Measurements from ENCODE around the gene MCEMP1. TPM values are rescaled to one million over a fixed set of nuclear protein-coding genes. Genes with fewer than 3 reads are reported as not detected.

Gene MCEMP1
- total RNA-seq, 2 donors from 2014 or later = not detected

GRCh38 chr19:7682175-7682855 is 5.4 kb downstream of the MCEMP1 start:
- ATAC-seq = no peak
- Mint-ChIP-seq H3K36me3 (no peaks in the 10 kb centered on the region), H3K9me3 (no peaks in the 10 kb centered on the region), H3K4me3 (peak overlapping the region; percentile 87), H3K27ac (peak overlapping the region in 1 of 2 donors; percentile 79), H3K4me1 (ENCODE audit: low read depth in 2 of 2) (peaks cover 12 to 34% of the 10 kb centered on the region in 2 donors), H3K27me3 (peaks cover 9 to 12% of the 10 kb centered on the region in 2 donors)
- no peak for DNase-seq (ENCODE audit: low spot score)

- Mint-ChIP-seq H3K4me1 (ENCODE audit: low read depth in 2 of 2) (peaks cover 6 to 13% of the 10 kb centered on the region in 2 donors), H3K9me3 (no peaks in the 10 kb centered on the region), H3K36me3 (no peaks in the 10 kb centered on the region), H3K27me3 (no peaks in the 10 kb centered on the region), H3K27ac (no peak overlapping the region), H3K4me3 (no peak overlapping the region)
- DNase-seq (ENCODE audit: low spot score) = no peak
- ATAC-seq = no peak
These were observed 8.9 kb downstream of the MCEMP1 start for GRCh38 chr19:7685546-7686445.

- ATAC-seq (no peak), DNase-seq (ENCODE audit: low spot score) (no peak)
- Mint-ChIP-seq H3K27ac (no peak overlapping the region), H3K27me3 (no peaks in the 10 kb centered on the region), H3K4me3 (no peak overlapping the region), H3K9me3 (no peaks in the 10 kb centered on the region), H3K4me1 (ENCODE audit: low read depth in 2 of 2) (peaks cover 0 to 7% of the 10 kb centered on the region in 2 donors), H3K36me3 (no peaks in the 10 kb centered on the region)
These were observed 10.3 kb downstream of the MCEMP1 start for GRCh38 chr19:7687177-7687576.

- H3K27ac Mint-ChIP-seq = no peak overlapping the region
- DNase-seq (ENCODE audit: low spot score) (no peak), ATAC-seq (no peak)
- H3K9me3 Mint-ChIP-seq = no peaks in the 10 kb centered on the region
- no peaks in the 10 kb centered on the region for H3K27me3 Mint-ChIP-seq
- no peaks in the 10 kb centered on the region for H3K36me3 Mint-ChIP-seq
- H3K4me3 Mint-ChIP-seq = no peak overlapping the region
- H3K4me1 Mint-ChIP-seq (ENCODE audit: low read depth in 2 of 2) = peaks cover 0 to 4% of the 10 kb centered on the region in 2 donors
These were observed 12.3 kb downstream of the MCEMP1 start for GRCh38 chr19:7689165-7689564.

GRCh38 chr19:7690779-7691258 is 13.9 kb downstream of the MCEMP1 start:
- no peak for DNase-seq (ENCODE audit: low spot score)
- Mint-ChIP-seq H3K4me3 (no peak overlapping the region), H3K27me3 (no peaks in the 10 kb centered on the region), H3K27ac (no peak overlapping the region), H3K4me1 (ENCODE audit: low read depth in 2 of 2) (no peaks in the 10 kb centered on the region), H3K36me3 (no peaks in the 10 kb centered on the region), H3K9me3 (no peaks in the 10 kb centered on the region)
- peak; percentile 53 to 65 for ATAC-seq

GRCh38 chr19:7691497-7691896 is 14.6 kb downstream of the MCEMP1 start:
- no peaks in the 10 kb centered on the region for H3K9me3 Mint-ChIP-seq
- ATAC-seq = peak; percentile 56 to 74
- no peak for DNase-seq (ENCODE audit: low spot score)
- H3K27me3 Mint-ChIP-seq = peaks cover 0 to 1% of the 10 kb centered on the region in 2 donors
- no peaks in the 10 kb centered on the region for H3K36me3 Mint-ChIP-seq
- no peak overlapping the region for H3K4me3 Mint-ChIP-seq
- H3K4me1 Mint-ChIP-seq (ENCODE audit: low read depth in 2 of 2) = peaks cover 0 to under 1% of the 10 kb centered on the region in 2 donors
- H3K27ac Mint-ChIP-seq = no peak overlapping the region

- DNase-seq (ENCODE audit: low spot score) = peak; percentile 73
- peak; percentile 75 to 86 for ATAC-seq
- Mint-ChIP-seq H3K4me1 (ENCODE audit: low read depth in 2 of 2) (peaks cover 0 to 2% of the 10 kb centered on the region in 2 donors), H3K4me3 (no peak overlapping the region), H3K27ac (no peak overlapping the region), H3K27me3 (peaks cover 0 to 3% of the 10 kb centered on the region in 2 donors), H3K9me3 (no peaks in the 10 kb centered on the region), H3K36me3 (no peaks in the 10 kb centered on the region)
These were observed 15.7 kb downstream of the MCEMP1 start for GRCh38 chr19:7692417-7693088.

GRCh38 chr19:7694499-7694898 is 17.6 kb downstream of the MCEMP1 start:
- Mint-ChIP-seq H3K4me3 (no peak overlapping the region), H3K36me3 (no peaks in the 10 kb centered on the region), H3K27me3 (peaks cover 7 to 12% of the 10 kb centered on the region in 2 donors), H3K9me3 (no peaks in the 10 kb centered on the region), H3K27ac (no peak overlapping the region), H3K4me1 (ENCODE audit: low read depth in 2 of 2) (peaks cover 5 to 8% of the 10 kb centered on the region in 2 donors)
- DNase-seq (ENCODE audit: low spot score) = no peak
- no peak for ATAC-seq

GRCh38 chr19:7697721-7698287 is 20.9 kb downstream of the MCEMP1 start:
- DNase-seq (ENCODE audit: low spot score) = no peak
- Mint-ChIP-seq H3K27ac (no peak overlapping the region), H3K4me3 (no peak overlapping the region), H3K4me1 (ENCODE audit: low read depth in 2 of 2) (peaks cover 9 to 12% of the 10 kb centered on the region in 2 donors), H3K36me3 (no peaks in the 10 kb centered on the region), H3K27me3 (peaks cover 15 to 20% of the 10 kb centered on the region in 2 donors), H3K9me3 (no peaks in the 10 kb centered on the region)
- ATAC-seq = no peak

GRCh38 chr19:7698583-7698982 is 21.7 kb downstream of the MCEMP1 start:
- Mint-ChIP-seq H3K4me3 (no peak overlapping the region), H3K4me1 (ENCODE audit: low read depth in 2 of 2) (peaks cover 9 to 12% of the 10 kb centered on the region in 2 donors), H3K9me3 (no peaks in the 10 kb centered on the region), H3K27me3 (peaks cover 17 to 20% of the 10 kb centered on the region in 2 donors), H3K36me3 (no peaks in the 10 kb centered on the region), H3K27ac (no peak overlapping the region)
- DNase-seq (ENCODE audit: low spot score) = no peak
- no peak for ATAC-seq

- Mint-ChIP-seq H3K4me1 (ENCODE audit: low read depth in 2 of 2) (peaks cover 9 to 12% of the 10 kb centered on the region in 2 donors), H3K36me3 (no peaks in the 10 kb centered on the region), H3K27me3 (peaks cover 22 to 23% of the 10 kb centered on the region in 2 donors), H3K4me3 (no peak overlapping the region), H3K9me3 (no peaks in the 10 kb centered on the region), H3K27ac (no peak overlapping the region)
- ATAC-seq (no peak), DNase-seq (ENCODE audit: low spot score) (no peak)
These were observed 22.1 kb downstream of the MCEMP1 start for GRCh38 chr19:7699003-7699402.

GRCh38 chr19:7699417-7700401 is 22.8 kb downstream of the MCEMP1 start:
- DNase-seq (ENCODE audit: low spot score) (no peak), ATAC-seq (peak in 1 of 2 donors; percentile 53)
- peaks cover 23% of the 10 kb centered on the region in 2 donors for H3K27me3 Mint-ChIP-seq
- H3K4me1 Mint-ChIP-seq (ENCODE audit: low read depth in 2 of 2) = peaks cover 9 to 14% of the 10 kb centered on the region in 2 donors
- H3K4me3 Mint-ChIP-seq = no peak overlapping the region
- peak overlapping the region in 1 of 2 donors; percentile 35 for H3K27ac Mint-ChIP-seq
- no peaks in the 10 kb centered on the region for H3K9me3 Mint-ChIP-seq
- H3K36me3 Mint-ChIP-seq = no peaks in the 10 kb centered on the region

All from natural killer cell treated with Interleukin-12 subunit alpha and Interleukin-12 subunit beta and Interleukin-15 and Interleukin-18, amount 100 ng/mL, for 72 hours (primary cell).